GM18870 (cell line): ENCODE measurements around the gene MCRIP2.

ENCODE experiments used
- ATAC-seq: cut with Tn5 transposase; IDR thresholded peaks from one replicate; pipeline ENCODE4 v1.9.1; 2021; ENCODE audit warnings: moderate library complexity; ENCODE audit not compliant: unreplicated experiment

MCRIP2 gene

GRCh38 chr16:616733-617586, 24.7 kb upstream of the MCRIP2 start:
- no peak for ATAC-seq

- ATAC-seq, result no peak
Measured at GRCh38 chr16:617855-618254, 23.8 kb upstream of the MCRIP2 start.

GRCh38 chr16:619476-620100, 22.0 kb upstream of the MCRIP2 start:
- ATAC-seq, result no peak

DNA sequence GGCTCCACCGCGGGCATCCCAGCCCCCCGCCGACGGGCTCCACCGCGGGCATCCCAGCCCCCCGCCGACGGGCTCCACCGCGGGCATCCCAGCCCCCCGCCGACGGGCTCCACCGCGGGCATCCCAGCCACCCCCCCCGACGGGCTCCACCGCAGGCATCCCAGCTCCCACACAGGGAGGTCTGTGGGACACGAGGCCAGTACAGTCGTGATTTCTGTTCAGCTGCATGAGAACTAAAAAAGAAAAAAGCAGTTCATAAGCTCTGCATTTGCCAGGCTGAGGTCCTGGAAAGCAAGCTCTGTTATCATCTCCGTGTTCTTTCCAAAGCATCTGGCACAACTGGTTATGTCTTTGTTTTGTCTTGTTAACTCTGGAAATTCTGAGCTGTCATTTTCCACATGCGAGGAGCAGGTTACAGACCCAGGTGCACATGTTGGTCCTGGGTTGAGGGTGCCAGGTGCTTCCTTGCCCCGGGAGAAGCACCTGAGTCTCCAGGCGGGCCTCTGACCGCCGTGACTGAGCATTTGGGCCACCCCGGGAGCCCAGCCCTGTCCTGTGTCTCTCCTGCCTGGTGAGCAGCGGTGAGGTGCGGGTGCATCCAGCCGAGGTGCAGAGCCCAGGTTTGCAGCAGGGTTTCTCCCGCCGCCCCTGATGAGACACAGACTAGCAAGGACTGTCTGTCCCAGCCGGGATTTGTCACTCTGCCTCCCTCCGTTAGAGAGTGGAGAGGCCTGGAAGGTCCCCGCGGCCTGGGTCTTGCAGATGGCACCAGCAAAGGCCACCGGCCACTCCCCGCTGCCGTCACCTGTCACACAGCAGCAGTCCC, 20.7 kb upstream of the MCRIP2 start:
- no peak for ATAC-seq

GRCh38 chr16:621526-622105, 20.0 kb upstream of the MCRIP2 start:
- ATAC-seq, result no peak

- ATAC-seq, result no peak
Measured at GRCh38 chr16:622920-623280, 18.7 kb upstream of the MCRIP2 start.

GRCh38 chr16:624526-625070, 17.0 kb upstream of the MCRIP2 start:
- no peak for ATAC-seq

GRCh38 chr16:625117-625976, 16.3 kb upstream of the MCRIP2 start:
- ATAC-seq, result no peak

- no peak for ATAC-seq
Measured at GRCh38 chr16:625977-626765, 15.5 kb upstream of the MCRIP2 start.

DNA sequence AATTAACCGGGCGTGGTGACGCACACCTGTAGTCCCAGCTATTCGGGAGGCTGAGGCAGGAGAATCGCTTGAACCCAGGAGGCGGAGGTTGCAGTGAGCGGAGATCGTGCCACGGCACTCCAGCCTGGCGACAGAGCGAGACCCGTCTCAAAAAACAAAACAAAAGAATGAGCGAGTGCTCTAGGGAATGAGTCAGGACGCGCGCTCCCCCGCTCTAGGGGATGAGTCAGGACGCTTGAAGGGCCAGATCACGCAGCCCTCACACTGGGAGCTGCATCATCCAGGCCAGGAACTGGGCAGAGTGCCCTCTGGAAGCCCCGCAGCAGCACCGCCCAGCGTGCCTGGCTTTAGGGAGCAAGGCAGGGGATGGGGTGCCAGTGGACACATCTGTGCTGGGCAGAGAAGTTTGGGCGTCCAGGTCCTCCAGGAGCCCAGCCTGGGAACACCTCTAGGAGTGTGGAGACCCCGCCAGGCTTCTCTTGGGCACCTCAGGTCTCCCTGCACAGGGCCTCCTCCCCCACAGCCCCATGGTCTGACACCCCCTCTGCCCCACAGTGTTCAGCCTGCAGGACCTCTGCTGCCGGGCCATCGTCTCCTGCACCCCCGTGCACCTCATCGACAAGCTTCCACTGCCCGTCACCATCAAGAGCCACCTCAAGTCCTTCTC, 14.7 kb upstream of the MCRIP2 start:
- no peak for ATAC-seq

GRCh38 chr16:627454-628239, 14.0 kb upstream of the MCRIP2 start:
- ATAC-seq, result no peak

- ATAC-seq, result no peak
Measured at GRCh38 chr16:628321-629061, 13.1 kb upstream of the MCRIP2 start.

- no peak for ATAC-seq
Measured at GRCh38 chr16:629185-629832, 12.3 kb upstream of the MCRIP2 start.

- no peak for ATAC-seq
Measured at GRCh38 chr16:629833-630248, 11.8 kb upstream of the MCRIP2 start.

GRCh38 chr16:630249-630814, 11.3 kb upstream of the MCRIP2 start:
- no peak for ATAC-seq

GRCh38 chr16:630815-631405, 10.7 kb upstream of the MCRIP2 start, which contains the start of gene WFIKKN1:
TSS of gene WFIKKN1 (plus strand) at chr16:630985. CDS start at chr16:631254, 269 bp downstream.
- ATAC-seq, result no peak
